ENCODE data around the gene KIF21B.

DNA sequence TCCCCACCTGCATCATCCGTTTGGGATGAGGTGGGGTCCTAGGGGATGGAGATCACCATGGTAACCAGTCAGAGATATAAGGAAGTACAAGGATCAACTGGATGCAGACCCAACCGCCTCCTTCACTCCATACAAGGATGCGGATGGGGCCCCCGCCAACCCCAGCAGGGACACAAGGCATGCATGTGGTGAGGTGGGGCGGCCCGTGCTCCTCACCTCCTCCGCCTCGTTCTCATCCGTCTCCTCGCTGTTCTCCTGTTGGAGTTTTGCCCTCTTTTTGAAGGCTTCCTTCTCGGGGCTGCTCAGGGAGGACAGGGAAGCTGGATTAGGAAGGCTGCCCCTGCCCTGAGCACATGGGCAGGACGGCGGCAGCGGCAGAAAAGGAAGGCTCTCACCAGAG, 23.8 kb downstream of the KIF21B start:
- TF ChIP-seq, protein P1, sequence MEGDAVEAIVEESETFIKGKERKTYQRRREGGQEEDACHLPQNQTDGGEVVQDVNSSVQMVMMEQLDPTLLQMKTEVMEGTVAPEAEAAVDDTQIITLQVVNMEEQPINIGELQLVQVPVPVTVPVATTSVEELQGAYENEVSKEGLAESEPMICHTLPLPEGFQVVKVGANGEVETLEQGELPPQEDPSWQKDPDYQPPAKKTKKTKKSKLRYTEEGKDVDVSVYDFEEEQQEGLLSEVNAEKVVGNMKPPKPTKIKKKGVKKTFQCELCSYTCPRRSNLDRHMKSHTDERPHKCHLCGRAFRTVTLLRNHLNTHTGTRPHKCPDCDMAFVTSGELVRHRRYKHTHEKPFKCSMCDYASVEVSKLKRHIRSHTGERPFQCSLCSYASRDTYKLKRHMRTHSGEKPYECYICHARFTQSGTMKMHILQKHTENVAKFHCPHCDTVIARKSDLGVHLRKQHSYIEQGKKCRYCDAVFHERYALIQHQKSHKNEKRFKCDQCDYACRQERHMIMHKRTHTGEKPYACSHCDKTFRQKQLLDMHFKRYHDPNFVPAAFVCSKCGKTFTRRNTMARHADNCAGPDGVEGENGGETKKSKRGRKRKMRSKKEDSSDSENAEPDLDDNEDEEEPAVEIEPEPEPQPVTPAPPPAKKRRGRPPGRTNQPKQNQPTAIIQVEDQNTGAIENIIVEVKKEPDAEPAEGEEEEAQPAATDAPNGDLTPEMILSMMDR (conservative IDR thresholded peaks at IDR 0.05; ENCODE audit: low read length) = no peak
- TF ChIP-seq EZH2phosphoT487 (IDR thresholded peaks at IDR 0.05; ENCODE audit: borderline replicate concordance) = no peak
